C4-2B (cell line): ENCODE measurements around the gene FMNL2.

Experiments used
- CTCF ChIP-seq: fragments of 450-650 bp; conservative IDR thresholded peaks from 2 replicates; pipeline ENCODE4 v1.5.1; 2017; ENCODE audit warnings: mild to moderate bottlenecking
- ZFX ChIP-seq: fragments of 450-650 bp; IDR thresholded peaks from 2 replicates; pipeline ENCODE4 v1.6.1; 2017

GRCh38 chr2:152629202-152629601 is 294.2 kb downstream of the FMNL2 start:
- TF ChIP-seq CTCF (no peak), ZFX (no peak)
